PC-3 (cell line): ENCODE results near the gene ATN1. TPM values are rescaled to one million over a fixed set of nuclear protein-coding genes. Genes with fewer than 3 reads are reported as not detected.

Experiments
- ATAC-seq: fragments of 200-7000 bp; cut with Tn5 transposase; 2 replicates; pipeline ENCODE4 v1.9.1; 2020; ENCODE audit warnings: mild to moderate bottlenecking, moderate library complexity
- BruUV-seq: library from RNA; stranded (reverse); fragments of 400-500 nt; replicated peaks from 2 replicates; lab custom pipeline; 2021; lab: Mats Ljungman, UMichigan
- CTCF ChIA-PET: fragments of 300-600 bp; sonication (Branson Sonifier 250); formaldehyde crosslinking; loops from one replicate; lab custom pipeline; 2022; ENCODE audit warnings: antibody characterized with exemption; lab: Charles Lee
- POLR2A ChIA-PET: fragments of 300-600 bp; sonication (Branson Sonifier 250); formaldehyde crosslinking; loops from one replicate; lab custom pipeline; 2022; ENCODE audit warnings: antibody characterized with exemption; ENCODE audit not compliant: unreplicated experiment; lab: Charles Lee
- DNase-seq: peaks from one replicate; pipeline ENCODE4 v3.0.0-alpha.2; 2015
- H2AFZ ChIP-seq: fragments of 300-600 bp; sonication (generic); 2 replicates; pipeline ENCODE4 v1.6.0; 2016; ENCODE audit warnings: antibody characterized with exemption, low read length
- H3F3A ChIP-seq: fragments of 300-600 bp; sonication (generic); one replicate; pipeline ENCODE4 v1.6.0; 2017; ENCODE audit warnings: antibody characterized with exemption, low read length, control low read depth, mild to moderate bottlenecking; ENCODE audit not compliant: unreplicated experiment
- H3K27ac ChIP-seq: fragments of 300-600 bp; sonication (generic); 2 replicates; pipeline ENCODE4 v1.5.1; 2016; ENCODE audit warnings: mild to moderate bottlenecking, low read length
- H3K27me3 ChIP-seq: fragments of 300-600 bp; sonication (generic); 2 replicates; pipeline ENCODE4 v1.6.1; 2016; ENCODE audit warnings: low read length, mixed read lengths
- H3K36me3 ChIP-seq: fragments of 300-600 bp; sonication (generic); 2 replicates; pipeline ENCODE4 v1.6.1; 2016; ENCODE audit warnings: low read depth, mixed run types, low read length, mixed read lengths
- H3K4me1 ChIP-seq: fragments of 300-600 bp; sonication (generic); 2 replicates; pipeline ENCODE4 v1.5.1; 2016; ENCODE audit warnings: low read length; ENCODE audit not compliant: insufficient read depth
- H3K4me2 ChIP-seq: fragments of 300-600 bp; sonication (generic); 2 replicates; pipeline ENCODE4 v1.6.0; 2016; ENCODE audit warnings: low read length
- H3K4me3 ChIP-seq: fragments of 300-600 bp; sonication (generic); 2 replicates; pipeline ENCODE4 v1.5.1; 2016; ENCODE audit warnings: mild to moderate bottlenecking, low read length, mixed read lengths
- H3K79me2 ChIP-seq: fragments of 300-600 bp; sonication (generic); 2 replicates; pipeline ENCODE4 v1.6.1; 2017; ENCODE audit warnings: low read length, mixed read lengths
- H3K9ac ChIP-seq: fragments of 300-600 bp; sonication (generic); 2 replicates; pipeline ENCODE4 v1.6.0; 2016; ENCODE audit warnings: mild to moderate bottlenecking, low read length
- H3K9me2 ChIP-seq: fragments of 300-600 bp; sonication (generic); replicated peaks from 2 replicates; pipeline ENCODE4 v1.6.1; 2016; ENCODE audit warnings: mixed run types, low read length, mixed read lengths
- H3K9me3 ChIP-seq: fragments of 300-600 bp; sonication (generic); 2 replicates; pipeline ENCODE4 v1.6.1; 2016; ENCODE audit warnings: low read length, mixed read lengths
- H4K20me1 ChIP-seq: fragments of 300-600 bp; sonication (generic); 2 replicates; pipeline ENCODE4 v1.6.1; 2016; ENCODE audit warnings: low read length, mixed read lengths
- EZH2 ChIP-seq: fragments of 300-600 bp; sonication (generic); IDR thresholded peaks from one replicate; pipeline ENCODE4 v1.6.1; 2017; ENCODE audit warnings: antibody characterized with exemption, mild to moderate bottlenecking, low read length; ENCODE audit not compliant: unreplicated experiment
- EZH2phosphoT487 ChIP-seq: fragments of 300-600 bp; sonication (generic); IDR thresholded peaks from 2 replicates; pipeline ENCODE4 v1.6.1; 2018; ENCODE audit warnings: mild to moderate bottlenecking, antibody characterized with exemption, low read length, borderline replicate concordance
- intact Hi-C: fragments of 100-400 bp; cut with micrococcal nuclease; formaldehyde crosslinking; loops from 2 replicates; pipeline ENCODE4 v1.9.0; 2023
- total RNA-seq: library from RNA; depleted of rRNA; stranded (reverse); fragments of >200 nt; gene quantifications from 2 replicates; pipeline ENCODE4 v1.2.3, GENCODE V29; 2014
- TF ChIP-seq, protein P1 (sequence below): fragments of 300-600 bp; sonication (generic); conservative IDR thresholded peaks from 2 replicates; pipeline ENCODE4 v1.5.1; 2017; ENCODE audit warnings: antibody characterized with exemption, low read depth, mild to moderate bottlenecking, low read length

Gene ATN1
- total RNA-seq, 1 experiment from 2014 or later, result 11.6 TPM

DNA sequence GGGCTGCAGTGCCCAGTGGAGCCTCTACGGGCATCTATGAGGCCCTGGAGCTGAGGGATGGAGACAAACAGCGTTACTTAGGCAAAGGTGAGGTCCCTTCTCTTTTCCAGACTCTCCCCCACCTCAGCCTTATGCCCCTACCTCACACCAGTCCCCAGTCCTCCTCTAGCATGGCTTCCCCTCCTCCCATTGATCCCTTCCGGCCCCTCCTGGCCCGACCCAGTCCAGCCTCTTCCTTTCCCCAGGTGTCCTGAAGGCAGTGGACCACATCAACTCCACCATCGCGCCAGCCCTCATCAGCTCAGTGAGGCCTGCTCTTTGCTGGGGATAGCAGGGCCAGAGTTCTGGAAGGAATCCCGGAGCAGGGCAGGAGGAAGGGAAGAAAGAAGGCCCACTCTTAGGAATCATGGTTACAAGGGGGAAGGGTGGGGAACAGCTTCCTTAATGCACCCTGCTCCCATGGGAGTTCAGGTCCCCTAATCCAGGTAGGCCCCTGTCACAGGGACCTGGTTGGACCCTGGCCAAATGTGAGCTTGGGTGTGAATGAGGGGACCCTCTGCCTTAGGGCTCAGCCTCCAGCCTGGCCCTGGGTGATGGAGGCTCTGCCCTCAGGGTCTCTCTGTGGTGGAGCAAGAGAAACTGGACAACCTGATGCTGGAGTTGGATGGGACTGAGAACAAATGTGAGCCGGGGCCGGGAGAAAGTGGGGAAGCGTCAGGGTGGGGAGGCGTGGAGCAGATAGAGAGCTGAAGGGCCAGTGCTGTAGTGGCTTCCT is 11.1 kb upstream of the ATN1 start:
- H4K20me1 ChIP-seq, result no peaks in the 10 kb centered on the region
- intact Hi-C loops, result no loop called here
- ATAC-seq, result no peak
- ChIA-PET CTCF (no interaction called here), POLR2A (interaction anchor here (0.7 kb wide), 1 partner anchor 25 kb away, joined by 3 read pairs; no protein-coding TSS in a partner anchor)
- no peaks in the 10 kb centered on the region for H3K36me3 ChIP-seq
- H3K27ac ChIP-seq, result no peak overlapping the region
- H3K27me3 ChIP-seq, result no peaks in the 10 kb centered on the region
- no peak overlapping the region for H2AFZ ChIP-seq
- H3K4me1 ChIP-seq, result 0 out of 2 replicates have a peak, but pooled peaks cover 4% of the 10 kb centered on the region
- TF ChIP-seq, protein P1, sequence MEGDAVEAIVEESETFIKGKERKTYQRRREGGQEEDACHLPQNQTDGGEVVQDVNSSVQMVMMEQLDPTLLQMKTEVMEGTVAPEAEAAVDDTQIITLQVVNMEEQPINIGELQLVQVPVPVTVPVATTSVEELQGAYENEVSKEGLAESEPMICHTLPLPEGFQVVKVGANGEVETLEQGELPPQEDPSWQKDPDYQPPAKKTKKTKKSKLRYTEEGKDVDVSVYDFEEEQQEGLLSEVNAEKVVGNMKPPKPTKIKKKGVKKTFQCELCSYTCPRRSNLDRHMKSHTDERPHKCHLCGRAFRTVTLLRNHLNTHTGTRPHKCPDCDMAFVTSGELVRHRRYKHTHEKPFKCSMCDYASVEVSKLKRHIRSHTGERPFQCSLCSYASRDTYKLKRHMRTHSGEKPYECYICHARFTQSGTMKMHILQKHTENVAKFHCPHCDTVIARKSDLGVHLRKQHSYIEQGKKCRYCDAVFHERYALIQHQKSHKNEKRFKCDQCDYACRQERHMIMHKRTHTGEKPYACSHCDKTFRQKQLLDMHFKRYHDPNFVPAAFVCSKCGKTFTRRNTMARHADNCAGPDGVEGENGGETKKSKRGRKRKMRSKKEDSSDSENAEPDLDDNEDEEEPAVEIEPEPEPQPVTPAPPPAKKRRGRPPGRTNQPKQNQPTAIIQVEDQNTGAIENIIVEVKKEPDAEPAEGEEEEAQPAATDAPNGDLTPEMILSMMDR, result no peak
- no peak for TF ChIP-seq EZH2phosphoT487
- TF ChIP-seq EZH2, result no peak
- BruUV-seq, result no TSS peak
- no peak for DNase-seq
- H3K4me3 ChIP-seq, result no peak overlapping the region
- peaks cover 15% of the 10 kb centered on the region for H3K79me2 ChIP-seq
- H3K9me3 ChIP-seq, result no peaks in the 10 kb centered on the region
- H3F3A ChIP-seq, result no peaks in the 10 kb centered on the region
- no peaks in the 10 kb centered on the region for H3K9me2 ChIP-seq
- no peak overlapping the region for H3K4me2 ChIP-seq
- H3K9ac ChIP-seq, result no peak overlapping the region

GRCh38 chr12:6917491-6918231 is 10.1 kb upstream of the ATN1 start:
- Histone ChIP-seq H3K27ac (no peak overlapping the region), H3K4me1 (0 out of 2 replicates have a peak, but pooled peaks cover 4% of the 10 kb centered on the region), H3K36me3 (no peaks in the 10 kb centered on the region), H4K20me1 (no peaks in the 10 kb centered on the region), H3K9ac (no peak overlapping the region), H3K9me2 (no peaks in the 10 kb centered on the region), H3K9me3 (no peaks in the 10 kb centered on the region), H3K27me3 (no peaks in the 10 kb centered on the region), H3F3A (no peaks in the 10 kb centered on the region), H3K4me3 (no peak overlapping the region), H3K79me2 (peaks cover 15% of the 10 kb centered on the region), H2AFZ (no peak overlapping the region), H3K4me2 (no peak overlapping the region)
- DNase-seq, result no peak
- ChIA-PET POLR2A (no interaction called here), CTCF (no interaction called here)
- no peak for ATAC-seq
- BruUV-seq, result no TSS peak
- no peak for TF ChIP-seq EZH2
- TF ChIP-seq, protein P1, result no peak
- no peak for TF ChIP-seq EZH2phosphoT487
- intact Hi-C loops, result no loop called here
